ENCODE data around the gene LCE1F.

The LCE1F gene

DNA sequence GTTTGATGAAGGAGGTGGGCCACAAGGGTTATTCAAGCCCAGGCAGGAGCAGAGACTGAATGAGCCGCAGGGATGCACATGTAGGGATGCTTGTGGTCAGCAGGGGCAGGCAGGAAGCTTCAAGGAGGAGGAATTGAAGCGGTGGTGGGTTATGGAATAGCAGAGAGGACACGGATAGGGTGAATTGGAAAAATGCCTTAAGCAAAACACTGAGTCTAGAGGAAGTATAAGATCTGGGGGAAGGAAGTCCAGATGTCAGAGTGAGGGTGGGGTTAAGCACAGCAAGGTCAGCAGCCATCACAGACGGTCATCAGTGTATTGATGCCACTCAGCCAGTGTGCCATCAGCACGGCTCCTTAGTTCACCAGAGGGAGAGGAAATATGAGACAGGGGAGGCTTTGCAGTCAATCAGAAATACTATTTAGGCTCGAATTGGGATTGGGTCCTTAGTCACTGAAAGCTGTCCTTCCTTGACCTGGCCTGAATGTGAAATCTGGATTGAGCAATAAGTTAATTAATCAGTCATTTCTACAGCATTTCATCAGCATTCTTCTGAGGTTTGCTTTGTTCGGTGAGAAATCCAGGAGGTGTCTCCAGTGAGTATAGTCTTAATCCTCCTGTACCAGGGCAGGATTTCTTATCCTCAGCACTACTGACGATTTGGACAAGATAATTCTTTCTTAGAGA lies 6.0 kb upstream of the LCE1F start:
- TF ChIP-seq, protein P1, sequence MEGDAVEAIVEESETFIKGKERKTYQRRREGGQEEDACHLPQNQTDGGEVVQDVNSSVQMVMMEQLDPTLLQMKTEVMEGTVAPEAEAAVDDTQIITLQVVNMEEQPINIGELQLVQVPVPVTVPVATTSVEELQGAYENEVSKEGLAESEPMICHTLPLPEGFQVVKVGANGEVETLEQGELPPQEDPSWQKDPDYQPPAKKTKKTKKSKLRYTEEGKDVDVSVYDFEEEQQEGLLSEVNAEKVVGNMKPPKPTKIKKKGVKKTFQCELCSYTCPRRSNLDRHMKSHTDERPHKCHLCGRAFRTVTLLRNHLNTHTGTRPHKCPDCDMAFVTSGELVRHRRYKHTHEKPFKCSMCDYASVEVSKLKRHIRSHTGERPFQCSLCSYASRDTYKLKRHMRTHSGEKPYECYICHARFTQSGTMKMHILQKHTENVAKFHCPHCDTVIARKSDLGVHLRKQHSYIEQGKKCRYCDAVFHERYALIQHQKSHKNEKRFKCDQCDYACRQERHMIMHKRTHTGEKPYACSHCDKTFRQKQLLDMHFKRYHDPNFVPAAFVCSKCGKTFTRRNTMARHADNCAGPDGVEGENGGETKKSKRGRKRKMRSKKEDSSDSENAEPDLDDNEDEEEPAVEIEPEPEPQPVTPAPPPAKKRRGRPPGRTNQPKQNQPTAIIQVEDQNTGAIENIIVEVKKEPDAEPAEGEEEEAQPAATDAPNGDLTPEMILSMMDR (IDR thresholded peaks at IDR 0.05; ENCODE audit: borderline replicate concordance, control extremely low read depth, extremely low read depth, insufficient read depth, missing control alignments) = no peak
- in situ Hi-C loops (cut with MboI; ENCODE audit: low sequenced_read_pairs, unreplicated experiment) = no loop called here
- DNase-seq (ENCODE audit: low spot score) = no peak

DNA sequence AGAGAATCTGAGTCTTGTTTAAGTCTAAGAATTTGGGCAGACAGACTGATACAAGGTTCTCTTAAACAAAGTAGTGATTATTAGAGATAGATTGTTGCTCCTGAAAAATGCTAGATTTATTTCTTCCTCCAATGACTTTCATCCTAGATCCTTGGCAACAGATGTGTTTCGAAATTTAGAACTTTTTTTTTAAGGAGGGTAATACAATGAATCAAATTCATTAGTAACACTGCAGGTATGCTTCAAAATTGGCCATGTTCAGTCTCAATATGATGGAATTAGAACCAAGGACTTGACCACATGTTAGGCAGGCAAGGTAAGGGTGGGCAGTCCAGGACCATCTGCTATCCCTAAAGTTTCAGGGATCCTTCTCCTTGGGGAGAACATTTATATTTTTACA lies 4.5 kb upstream of the LCE1F start:
- no peak for DNase-seq (ENCODE audit: low spot score)
- TF ChIP-seq, protein P1 (IDR thresholded peaks at IDR 0.05; ENCODE audit: borderline replicate concordance, control extremely low read depth, extremely low read depth, insufficient read depth, missing control alignments) = no peak
- in situ Hi-C loops (cut with MboI; ENCODE audit: low sequenced_read_pairs, unreplicated experiment) = no loop called here

DNA sequence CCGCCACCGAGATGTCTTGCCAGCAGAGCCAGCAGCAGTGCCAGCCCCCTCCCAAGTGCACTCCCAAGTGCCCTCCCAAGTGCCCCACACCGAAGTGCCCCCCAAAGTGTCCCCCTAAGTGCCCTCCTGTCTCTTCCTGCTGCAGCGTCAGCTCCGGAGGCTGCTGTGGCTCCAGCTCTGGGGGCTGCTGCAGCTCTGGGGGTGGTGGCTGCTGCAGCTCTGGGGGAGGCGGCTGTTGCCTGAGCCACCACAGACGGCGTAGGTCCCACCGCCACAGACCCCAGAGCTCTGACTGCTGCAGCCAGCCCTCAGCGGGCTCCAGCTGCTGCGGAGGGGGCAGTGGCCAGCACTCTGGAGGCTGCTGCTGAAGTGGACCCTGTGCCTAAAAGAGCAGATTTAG lies 1.4 kb downstream of the LCE1F start:
- in situ Hi-C loops (cut with MboI; ENCODE audit: low sequenced_read_pairs, unreplicated experiment) = no loop called here
- TF ChIP-seq, protein P1 (IDR thresholded peaks at IDR 0.05; ENCODE audit: borderline replicate concordance, control extremely low read depth, extremely low read depth, insufficient read depth, missing control alignments) = no peak
- DNase-seq (ENCODE audit: low spot score) = no peak

DNA sequence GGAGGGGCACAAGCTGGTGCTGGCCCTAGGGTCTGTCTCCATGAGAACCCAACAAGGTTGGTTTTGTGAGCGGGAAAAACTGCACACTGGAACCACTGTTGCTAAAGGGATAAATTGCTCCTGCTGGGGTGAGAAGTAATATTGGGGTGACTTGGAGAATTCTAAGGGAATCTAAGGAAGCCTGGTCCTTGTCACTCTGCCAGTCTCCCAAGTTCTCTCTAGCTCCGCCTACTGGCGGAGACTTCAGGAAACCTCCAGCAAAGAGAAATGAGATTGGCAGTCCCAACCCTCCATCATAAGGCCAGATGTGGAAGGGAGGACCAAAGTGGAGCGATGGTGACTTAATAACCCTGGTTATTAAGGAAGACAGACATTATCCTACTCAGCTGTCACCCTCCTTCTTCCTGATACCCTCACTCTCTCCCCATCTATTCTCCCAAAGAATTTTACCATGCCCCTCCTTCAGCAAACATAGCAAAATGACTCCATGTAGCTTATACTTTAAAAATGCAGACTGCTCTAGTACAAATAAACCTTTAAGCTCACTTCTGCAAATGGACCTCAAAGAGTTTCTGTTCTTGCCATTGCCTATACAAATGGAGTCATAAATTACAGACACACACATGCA lies 2.7 kb downstream of the LCE1F start:
- TF ChIP-seq, protein P1 (IDR thresholded peaks at IDR 0.05; ENCODE audit: borderline replicate concordance, control extremely low read depth, extremely low read depth, insufficient read depth, missing control alignments) = no peak
- DNase-seq (ENCODE audit: low spot score) = no peak
- in situ Hi-C loops (cut with MboI; ENCODE audit: low sequenced_read_pairs, unreplicated experiment) = no loop called here

DNA sequence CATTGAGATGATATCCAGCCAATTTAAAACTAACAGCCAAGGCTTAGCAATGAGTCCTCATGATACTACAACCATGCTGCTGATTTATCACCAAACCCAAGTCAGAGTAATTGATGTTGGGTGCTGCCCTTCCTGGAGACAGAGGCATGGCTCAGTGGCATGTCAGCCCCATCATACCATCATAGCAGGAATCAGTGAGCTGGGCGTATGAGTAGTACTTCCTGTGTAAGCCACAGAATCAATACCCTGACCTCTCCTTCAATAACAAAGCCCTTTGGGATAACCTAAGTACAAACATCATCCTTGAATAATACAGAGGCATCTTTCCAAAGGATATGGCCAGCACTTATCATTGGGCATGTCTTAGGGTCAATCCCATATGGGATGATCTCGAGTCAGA lies 8.2 kb downstream of the LCE1F start:
- in situ Hi-C loops (cut with MboI; ENCODE audit: low sequenced_read_pairs, unreplicated experiment) = no loop called here
- DNase-seq (ENCODE audit: low spot score) = no peak
- TF ChIP-seq, protein P1 (IDR thresholded peaks at IDR 0.05; ENCODE audit: borderline replicate concordance, control extremely low read depth, extremely low read depth, insufficient read depth, missing control alignments) = no peak

DNA sequence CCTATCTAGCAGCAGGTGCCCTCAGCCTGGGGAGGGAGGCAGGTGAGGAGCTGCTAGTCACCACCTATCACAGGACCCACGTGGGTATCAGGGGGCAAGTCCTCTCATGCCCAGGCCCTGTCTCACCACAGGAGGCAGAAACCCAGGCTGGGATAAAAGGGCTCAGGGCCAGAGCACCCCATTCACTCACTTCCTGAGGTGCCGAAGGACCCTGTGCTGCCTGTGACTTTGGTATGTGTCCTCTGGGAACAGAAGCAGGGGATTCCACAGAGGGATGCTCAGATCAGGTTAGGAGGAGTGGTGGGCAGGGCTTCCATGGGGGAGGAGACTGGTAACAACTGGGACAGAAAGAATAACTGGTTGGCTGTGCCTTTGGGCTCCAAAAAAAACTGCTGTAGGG lies 11.1 kb downstream of the LCE1F start, which contains the start of gene LCE1E:
LCE1E (plus strand) TSS at position 181 of the 400 bp plus-strand sequence. CDS start 1,043 bp downstream, outside the sequence.
- in situ Hi-C loops (cut with MboI; ENCODE audit: low sequenced_read_pairs, unreplicated experiment) = no loop called here
- DNase-seq (ENCODE audit: low spot score) = no peak
- TF ChIP-seq, protein P1 (IDR thresholded peaks at IDR 0.05; ENCODE audit: borderline replicate concordance, control extremely low read depth, extremely low read depth, insufficient read depth, missing control alignments) = no peak
